Measurements from ENCODE around the gene GPR152. TPM values are rescaled to one million over a fixed set of nuclear protein-coding genes. Genes with fewer than 3 reads are reported as not detected.

GPR152 gene
- total RNA-seq, 1 experiment from 2014 or later = not detected

GRCh38 chr11:67451658-67451976 lies 912 bp downstream of the GPR152 start:
- H4K91ac ChIP-seq (ENCODE audit: insufficient read length, low read depth, low read length) = no peak overlapping the region
- no peak overlapping the region for H2BK12ac ChIP-seq (ENCODE audit: insufficient read length, low read depth, low read length)
- H3K9ac ChIP-seq (ENCODE audit: extremely low read depth, insufficient read length, low read length) = no peak overlapping the region
- Mint-ChIP-seq H3K4me1 (0 out of 4 replicates have a peak, but pooled peaks cover 2 to 4% of the 10 kb centered on the region in 2 experiments), H3K4me3 (peak overlapping the region in 1 of 2 experiments; percentile 45; a peak in 1 of 5 replicates), H3K27ac (peak overlapping the region in 1 of 3 experiments; percentile 68; a peak in 1 of 7 replicates), H3K36me3 (ENCODE audit: insufficient read depth in 1 of 3, low read depth in 3 of 3) (no peaks in the 10 kb centered on the region; a peak in 1 of 7 replicates), H3K27me3 (ENCODE audit: low read depth) (peaks cover 11% of the 10 kb centered on the region), H3K9me3 (no peaks in the 10 kb centered on the region; a peak in 1 of 5 replicates)
- H3K23me2 ChIP-seq (ENCODE audit: insufficient read length, low read depth, low read length, poor library complexity, severe bottlenecking) = peaks cover 3% of the 10 kb centered on the region
- no peaks in the 10 kb centered on the region for H3K79me1 ChIP-seq (ENCODE audit: insufficient read depth, low read depth, low read length, poor library complexity, severe bottlenecking)
- H3K4ac ChIP-seq (ENCODE audit: low read depth, low read length) = no peak overlapping the region
- H3T11ph ChIP-seq (ENCODE audit: low read length) = no peak overlapping the region
- H2AK5ac ChIP-seq (ENCODE audit: insufficient read length, low read length) = no peak overlapping the region
- no peak overlapping the region for H2BK120ac ChIP-seq (ENCODE audit: low read depth, low read length, poor library complexity, severe bottlenecking)
- no peak for TF ChIP-seq CTCF (conservative IDR thresholded peaks at IDR 0.05)
- no peak overlapping the region for H3K23ac ChIP-seq (ENCODE audit: insufficient read length, low read depth, low read length)
- H3K9me3 ChIP-seq (ENCODE audit: control insufficient read depth, low read depth, low read length) = no peaks in the 10 kb centered on the region
- H2BK15ac ChIP-seq (ENCODE audit: low read depth, low read length) = no peak overlapping the region
- H4K5ac ChIP-seq (ENCODE audit: insufficient read length, low read depth, low read length) = no peak overlapping the region
- H4K20me1 ChIP-seq (ENCODE audit: control insufficient read depth, insufficient read depth, insufficient read length) = no peaks in the 10 kb centered on the region
- no peak overlapping the region for H2BK5ac ChIP-seq (ENCODE audit: insufficient read length, low read length)
- H3K18ac ChIP-seq (ENCODE audit: insufficient read length, low read depth, low read length) = no peak overlapping the region
- no peak overlapping the region for H3K27ac ChIP-seq (ENCODE audit: insufficient read length, low read depth, low read length)
- H3K79me2 ChIP-seq (ENCODE audit: insufficient read depth, low read length) = no peaks in the 10 kb centered on the region
- H3K4me1 ChIP-seq (ENCODE audit: insufficient read depth, low read length) = no peaks in the 10 kb centered on the region
- H2BK20ac ChIP-seq (ENCODE audit: low read depth, low read length, poor library complexity, severe bottlenecking) = no peak overlapping the region
- H3K4me2 ChIP-seq (ENCODE audit: insufficient read depth, insufficient read length, low read length) = no peak overlapping the region
- H3K14ac ChIP-seq (ENCODE audit: insufficient read depth, low read length) = no peak overlapping the region; the same call in 1 of the 2 replicates
- no peak overlapping the region for H4K8ac ChIP-seq (replicated peaks; ENCODE audit: insufficient read length, low read depth, low read length)
- no peak for DNase-seq
- H2AFZ ChIP-seq (ENCODE audit: low read length) = no peak overlapping the region
- no peak overlapping the region for H3K56ac ChIP-seq (ENCODE audit: insufficient read length, low read depth, low read length)
- H3K27me3 ChIP-seq (ENCODE audit: insufficient read depth, low read length) = no peaks in the 10 kb centered on the region
- no CpG with 5 or more reads among the region's 14 CpGs for WGBS (ENCODE audit: extremely low coverage, insufficient read length, low lambda C conversion rate)
